ENCODE data around the gene ASAH2B. TPM values are rescaled to one million over a fixed set of nuclear protein-coding genes. Genes with fewer than 3 reads are reported as not detected.
A peak's percentile ranks its signal among the peaks of the same experiment; 100 is the strongest.

Gene ASAH2B
- total RNA-seq, 1 experiment from 2014 or later: 9.4 TPM

DNA sequence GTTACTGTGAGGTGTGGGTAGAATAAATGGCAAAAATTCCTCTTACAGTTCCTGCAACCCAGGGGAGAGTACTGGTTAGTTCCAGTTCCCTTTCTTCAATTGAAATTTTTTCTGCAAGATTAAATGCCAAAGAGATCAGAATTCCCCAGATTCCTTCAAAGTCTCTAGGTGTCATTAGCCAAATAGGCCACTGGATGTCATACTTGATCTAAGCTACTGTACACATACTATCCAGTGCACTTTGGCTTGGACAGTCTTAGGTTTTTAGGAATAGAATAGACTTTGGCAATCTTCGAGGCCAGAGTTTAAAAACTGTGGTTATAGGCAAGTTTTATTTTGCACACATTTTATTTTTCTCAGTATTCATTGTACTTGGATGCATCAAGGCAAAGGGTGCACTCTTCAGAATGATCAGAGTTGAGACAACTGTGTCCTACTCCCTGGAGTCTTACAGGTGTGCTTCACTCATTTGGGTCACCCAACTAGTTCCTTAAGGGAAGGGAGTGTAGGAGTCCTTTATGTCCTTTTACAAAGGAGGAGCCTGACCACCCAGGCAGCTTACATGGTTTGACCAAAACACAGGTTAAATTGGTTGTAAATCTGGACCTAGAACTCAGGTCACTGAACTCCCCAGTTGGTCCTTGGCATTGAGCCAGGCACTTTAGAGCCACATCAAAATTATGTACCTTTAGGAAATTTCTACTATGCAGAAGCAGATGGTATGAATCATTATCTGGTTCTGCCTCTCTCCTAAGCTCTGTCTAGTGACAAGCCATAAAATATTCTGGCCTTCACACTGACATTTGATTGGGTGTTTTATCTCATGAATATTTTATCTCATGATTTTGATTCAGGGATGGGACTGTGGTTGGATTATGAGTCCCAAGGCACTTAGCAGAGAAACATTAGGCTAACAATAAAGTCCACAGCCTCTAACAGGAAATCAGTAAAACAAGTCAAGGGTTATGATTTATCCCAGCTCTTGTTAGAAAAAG lies 49.5 kb downstream of the ASAH2B start:
- Mint-ChIP-seq H3K4me3 (ENCODE audit: unreplicated experiment) (no peak overlapping the region), H3K4me1 (ENCODE audit: low read depth, unreplicated experiment) (peaks cover 10% of the 10 kb centered on the region), H3K9me3 (ENCODE audit: unreplicated experiment) (peaks cover 9% of the 10 kb centered on the region), H3K27ac (ENCODE audit: unreplicated experiment) (no peak overlapping the region), H3K36me3 (ENCODE audit: insufficient read depth, unreplicated experiment) (no peaks in the 10 kb centered on the region), H3K27me3 (ENCODE audit: insufficient read depth, unreplicated experiment) (peaks cover 6% of the 10 kb centered on the region)
- no peaks in the 10 kb centered on the region for H3K9me3 ChIP-seq
- ChIA-PET POLR2A (no interaction called here), CTCF (interaction anchor here (1.0 to 1.4 kb wide), 4 partner anchors 43 to 198 kb away, joined by 3 to 5 read pairs (median 4); no protein-coding TSS in a partner anchor)
- peaks cover 4% of the 10 kb centered on the region; the same call in 1 of the 2 replicates for H3K4me1 ChIP-seq
- H3K27me3 ChIP-seq (replicated peaks; ENCODE audit: control insufficient read depth, insufficient read depth, low read length): no peaks in the 10 kb centered on the region
- H3K4me3 ChIP-seq (ENCODE audit: low read depth, low read length): no peak overlapping the region
- peak in 1 of 2 experiments; percentile 68 for DNase-seq
- TF ChIP-seq, protein P1, sequence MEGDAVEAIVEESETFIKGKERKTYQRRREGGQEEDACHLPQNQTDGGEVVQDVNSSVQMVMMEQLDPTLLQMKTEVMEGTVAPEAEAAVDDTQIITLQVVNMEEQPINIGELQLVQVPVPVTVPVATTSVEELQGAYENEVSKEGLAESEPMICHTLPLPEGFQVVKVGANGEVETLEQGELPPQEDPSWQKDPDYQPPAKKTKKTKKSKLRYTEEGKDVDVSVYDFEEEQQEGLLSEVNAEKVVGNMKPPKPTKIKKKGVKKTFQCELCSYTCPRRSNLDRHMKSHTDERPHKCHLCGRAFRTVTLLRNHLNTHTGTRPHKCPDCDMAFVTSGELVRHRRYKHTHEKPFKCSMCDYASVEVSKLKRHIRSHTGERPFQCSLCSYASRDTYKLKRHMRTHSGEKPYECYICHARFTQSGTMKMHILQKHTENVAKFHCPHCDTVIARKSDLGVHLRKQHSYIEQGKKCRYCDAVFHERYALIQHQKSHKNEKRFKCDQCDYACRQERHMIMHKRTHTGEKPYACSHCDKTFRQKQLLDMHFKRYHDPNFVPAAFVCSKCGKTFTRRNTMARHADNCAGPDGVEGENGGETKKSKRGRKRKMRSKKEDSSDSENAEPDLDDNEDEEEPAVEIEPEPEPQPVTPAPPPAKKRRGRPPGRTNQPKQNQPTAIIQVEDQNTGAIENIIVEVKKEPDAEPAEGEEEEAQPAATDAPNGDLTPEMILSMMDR (IDR thresholded peaks at IDR 0.05; ENCODE audit: insufficient read depth in 1 of 2, low read depth in 1 of 2, low read length in 1 of 2, severe bottlenecking in 1 of 2, unreplicated experiment in 1 of 2): peak; percentile 89 to 91
- no peaks in the 10 kb centered on the region for H3K36me3 ChIP-seq (ENCODE audit: control insufficient read depth, insufficient read depth, low read length)
- BruUV-seq (replicated peaks): no TSS peak
- intact Hi-C loops (cut with micrococcal nuclease; ENCODE audit: unreplicated experiment): loop anchor here (1.0 kb wide), 5 partner anchors 102 to 212 kb away; no protein-coding TSS in a partner anchor

DNA sequence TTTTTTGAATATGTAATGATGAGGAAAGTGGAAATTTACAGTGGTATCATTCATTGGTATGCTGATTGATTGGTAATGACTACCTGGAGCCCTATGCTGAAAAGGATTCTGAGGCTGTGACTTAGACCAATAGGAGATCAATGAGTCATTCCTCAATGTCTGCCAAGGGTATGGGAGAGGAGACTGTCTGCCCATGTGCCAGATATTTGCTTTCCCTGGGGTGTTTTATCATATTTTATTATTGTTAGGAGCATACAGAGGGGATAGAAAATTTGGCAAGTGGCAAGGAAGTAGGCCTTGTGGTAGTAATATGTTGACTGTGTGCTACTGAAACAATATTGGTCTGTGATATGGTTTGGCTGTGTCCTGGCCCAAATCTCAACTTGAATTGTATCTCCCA lies 54.8 kb downstream of the ASAH2B start:
- H3K4me3 Mint-ChIP-seq (ENCODE audit: unreplicated experiment): no peak overlapping the region
- Histone ChIP-seq H3K27me3 (replicated peaks; ENCODE audit: control insufficient read depth, insufficient read depth, low read length) (no peaks in the 10 kb centered on the region), H3K4me3 (ENCODE audit: low read depth, low read length) (no peak overlapping the region), H3K36me3 (ENCODE audit: control insufficient read depth, insufficient read depth, low read length) (no peaks in the 10 kb centered on the region), H3K9me3 (no peaks in the 10 kb centered on the region), H3K4me1 (no peaks in the 10 kb centered on the region; the same call in 1 of the 2 replicates)
- no peak for DNase-seq
- intact Hi-C loops (cut with micrococcal nuclease; ENCODE audit: unreplicated experiment): no loop called here
- no peaks in the 10 kb centered on the region for H3K4me1 Mint-ChIP-seq (ENCODE audit: low read depth, unreplicated experiment)
- H3K9me3 Mint-ChIP-seq (ENCODE audit: unreplicated experiment): peaks cover 11% of the 10 kb centered on the region
- H3K27me3 Mint-ChIP-seq (ENCODE audit: insufficient read depth, unreplicated experiment): no peaks in the 10 kb centered on the region
- ChIA-PET CTCF (no interaction called here), POLR2A (no interaction called here)
- BruUV-seq (replicated peaks): no TSS peak
- TF ChIP-seq, protein P1 (IDR thresholded peaks at IDR 0.05; ENCODE audit: insufficient read depth in 1 of 2, low read depth in 1 of 2, low read length in 1 of 2, severe bottlenecking in 1 of 2, unreplicated experiment in 1 of 2): no peak
- H3K27ac Mint-ChIP-seq (ENCODE audit: unreplicated experiment): no peak overlapping the region
- H3K36me3 Mint-ChIP-seq (ENCODE audit: insufficient read depth, unreplicated experiment): no peaks in the 10 kb centered on the region

DNA sequence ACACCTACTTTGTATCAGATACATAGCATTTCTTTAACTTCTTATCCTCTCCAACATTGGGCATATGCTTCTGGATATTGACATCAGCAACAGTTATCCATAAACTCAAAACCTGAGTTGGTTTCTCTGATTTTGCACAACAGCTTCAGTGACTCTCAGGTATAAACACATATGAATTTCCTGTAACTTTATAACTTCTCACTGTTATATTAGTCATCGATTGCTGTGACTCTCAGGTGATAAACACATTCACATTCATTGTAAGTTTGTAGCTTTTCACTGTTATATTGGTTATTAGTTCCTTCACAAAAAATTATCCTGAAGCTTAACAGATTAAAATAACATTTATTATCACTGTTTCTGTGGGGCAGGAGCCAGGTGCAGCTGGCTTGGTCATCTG lies 57.0 kb downstream of the ASAH2B start:
- Mint-ChIP-seq H3K9me3 (ENCODE audit: unreplicated experiment) (peaks cover 11% of the 10 kb centered on the region), H3K36me3 (ENCODE audit: insufficient read depth, unreplicated experiment) (no peaks in the 10 kb centered on the region), H3K4me1 (ENCODE audit: low read depth, unreplicated experiment) (no peaks in the 10 kb centered on the region), H3K27ac (ENCODE audit: unreplicated experiment) (no peak overlapping the region), H3K4me3 (ENCODE audit: unreplicated experiment) (no peak overlapping the region), H3K27me3 (ENCODE audit: insufficient read depth, unreplicated experiment) (no peaks in the 10 kb centered on the region)
- DNase-seq: no peak
- intact Hi-C loops (cut with micrococcal nuclease; ENCODE audit: unreplicated experiment): no loop called here
- POLR2A ChIA-PET: no interaction called here
- H3K27me3 ChIP-seq (replicated peaks; ENCODE audit: control insufficient read depth, insufficient read depth, low read length): no peaks in the 10 kb centered on the region
- BruUV-seq (replicated peaks): no TSS peak
- H3K4me1 ChIP-seq: no peaks in the 10 kb centered on the region
- TF ChIP-seq, protein P1 (IDR thresholded peaks at IDR 0.05; ENCODE audit: insufficient read depth in 1 of 2, low read depth in 1 of 2, low read length in 1 of 2, severe bottlenecking in 1 of 2, unreplicated experiment in 1 of 2): no peak
- H3K4me3 ChIP-seq (ENCODE audit: low read depth, low read length): no peak overlapping the region
- H3K9me3 ChIP-seq: no peaks in the 10 kb centered on the region
- no peaks in the 10 kb centered on the region for H3K36me3 ChIP-seq (ENCODE audit: control insufficient read depth, insufficient read depth, low read length)
- CTCF ChIA-PET: no interaction called here
